Keratinocyte (primary cell): Measurements from ENCODE around the gene CEP164.

Experiments used
- CTCF ChIP-seq, 3 experiments: IDR thresholded peaks in 1 of 3; conservative IDR thresholded peaks in 1 of 3; optimal IDR thresholded peaks in 1 of 3; 2 replicates in 2 of 3; 3 replicates in 1 of 3; pipeline versions ENCODE3 to v1.5.1; 2011; ENCODE audit warnings: low read length in 3 of 3, mild to moderate bottlenecking in 3 of 3, moderate library complexity in 2 of 3, control low read depth in 1 of 3, inconsistent platforms in 1 of 3; ENCODE audit not compliant: insufficient read depth in 2 of 3; ENCODE audit errors: extremely low read depth in 1 of 3
- EZH2 ChIP-seq: IDR thresholded peaks from one replicate; pipeline ENCODE4 v1.6.1; 2012; ENCODE audit warnings: inconsistent platforms, mild to moderate bottlenecking, low read length, moderate library complexity

- TF ChIP-seq CTCF (optimal IDR thresholded peaks at IDR 0.05 in 1 of 3, IDR thresholded peaks at IDR 0.05 in 1 of 3, conservative IDR thresholded peaks at IDR 0.05 in 1 of 3; ENCODE audit: extremely low read depth in 1 of 3, insufficient read depth in 2 of 3, low read length in 3 of 3) (no peak), EZH2 (no peak)
Observed at GRCh38 chr11:117384045-117384444, 56.4 kb downstream of the CEP164 start.
